C4-2B (cell line): ENCODE results near the gene NLRP1.

Experiments
- H3K27ac ChIP-seq: fragments of 450-650 bp; 2 replicates; pipeline ENCODE4 v1.5.1; 2017
- CTCF ChIP-seq: fragments of 450-650 bp; conservative IDR thresholded peaks from 2 replicates; pipeline ENCODE4 v1.5.1; 2017; ENCODE audit warnings: mild to moderate bottlenecking
- ZFX ChIP-seq: fragments of 450-650 bp; IDR thresholded peaks from 2 replicates; pipeline ENCODE4 v1.6.1; 2017

NLRP1 gene

GRCh38 chr17:5485270-5486205 is 98.8 kb downstream of the NLRP1 start, which contains the start of gene DERL2:
TSS of gene DERL2 (minus strand) at chr17:5486178. CDS start at chr17:5486161, 17 bp downstream.
- peak within 1 kb of the TSS; percentile 89 for H3K27ac ChIP-seq
- TF ChIP-seq ZFX (no peak), CTCF (no peak)

GRCh38 chr17:5481451-5481850 is 102.9 kb downstream of the NLRP1 start:
- H3K27ac ChIP-seq: no peak overlapping the region
- TF ChIP-seq ZFX (no peak), CTCF (no peak)

DNA sequence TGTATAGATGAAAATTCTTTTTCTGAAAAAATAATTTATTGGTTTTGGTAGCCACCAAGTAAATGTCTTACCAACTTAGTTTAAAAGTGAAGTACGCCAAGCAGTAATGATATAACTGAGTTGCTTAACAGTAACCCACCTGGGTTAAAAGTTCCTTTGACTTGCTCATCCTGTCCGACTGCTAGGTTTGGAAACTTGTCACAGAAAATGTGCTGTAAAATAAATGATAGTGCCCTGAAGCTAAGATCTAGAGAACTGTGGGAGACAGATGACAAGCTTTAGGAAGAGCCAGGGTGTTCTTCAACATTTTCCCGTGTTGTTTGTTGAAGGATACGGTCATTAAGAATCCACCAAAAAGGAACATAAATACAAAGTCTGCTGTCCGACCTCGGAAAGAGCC is 103.3 kb downstream of the NLRP1 start:
- TF ChIP-seq CTCF (no peak), ZFX (no peak)
- H3K27ac ChIP-seq: no peak overlapping the region

DNA sequence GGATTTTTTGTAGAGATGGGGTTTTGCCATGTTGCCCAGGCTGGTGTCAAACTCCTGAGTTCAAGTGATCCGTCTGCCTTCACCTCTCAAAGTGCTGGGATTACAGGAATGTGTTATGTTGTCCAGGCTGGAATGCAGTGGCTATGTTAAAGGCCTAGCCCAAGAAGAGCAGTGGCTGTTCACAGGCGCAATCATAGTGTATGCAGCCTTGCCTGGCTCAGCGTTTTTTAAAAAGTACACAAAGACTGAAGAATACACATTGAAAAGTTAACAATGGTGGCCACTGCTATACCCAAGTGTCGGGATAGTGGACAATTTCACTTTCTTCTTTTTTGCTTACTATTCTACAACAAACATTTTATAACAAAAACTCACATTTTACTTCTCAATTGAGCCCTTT is 105.3 kb downstream of the NLRP1 start:
- H3K27ac ChIP-seq: no peak overlapping the region
- TF ChIP-seq CTCF (no peak), ZFX (no peak)

DNA sequence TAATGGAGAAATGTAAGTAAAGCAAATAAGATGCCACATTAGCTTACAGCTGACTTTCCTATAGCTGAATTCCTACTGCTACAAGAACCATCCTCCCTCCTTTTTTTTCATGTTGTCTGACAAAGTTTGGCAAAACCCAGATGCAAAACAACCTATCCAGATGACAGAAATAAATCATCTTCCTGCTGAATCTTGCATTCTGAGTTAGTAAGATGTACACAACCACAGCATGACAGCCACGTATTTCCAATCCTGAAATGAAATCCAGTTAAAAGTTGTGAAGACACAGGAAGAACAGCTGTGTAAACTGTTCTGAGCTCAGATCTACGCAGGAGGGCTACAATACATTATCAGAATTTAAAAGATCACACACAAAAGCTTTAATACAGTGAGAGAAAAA is 110.4 kb downstream of the NLRP1 start:
- TF ChIP-seq CTCF: no peak
- no peak for TF ChIP-seq ZFX
- H3K27ac ChIP-seq: no peak overlapping the region

DNA sequence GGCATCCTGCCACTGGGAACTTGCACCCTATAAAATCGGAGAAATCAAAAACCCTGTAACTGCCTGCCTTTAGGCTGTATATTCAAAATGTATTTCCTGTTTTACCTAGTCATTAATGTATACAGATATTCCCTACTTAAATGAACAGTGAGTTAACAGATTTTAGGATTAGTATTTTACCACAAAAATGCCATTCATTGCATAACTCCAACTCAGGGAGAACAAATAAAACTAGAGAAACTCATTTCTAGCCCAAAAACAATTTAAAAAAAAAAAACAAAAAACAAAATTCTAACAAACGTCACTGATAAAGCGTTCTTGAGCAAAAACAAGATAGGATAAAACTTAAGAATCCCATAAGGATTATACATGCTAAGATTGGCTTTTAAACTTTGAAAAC is 111.8 kb downstream of the NLRP1 start:
- TF ChIP-seq CTCF (no peak), ZFX (no peak)
- no peak overlapping the region for H3K27ac ChIP-seq

DNA sequence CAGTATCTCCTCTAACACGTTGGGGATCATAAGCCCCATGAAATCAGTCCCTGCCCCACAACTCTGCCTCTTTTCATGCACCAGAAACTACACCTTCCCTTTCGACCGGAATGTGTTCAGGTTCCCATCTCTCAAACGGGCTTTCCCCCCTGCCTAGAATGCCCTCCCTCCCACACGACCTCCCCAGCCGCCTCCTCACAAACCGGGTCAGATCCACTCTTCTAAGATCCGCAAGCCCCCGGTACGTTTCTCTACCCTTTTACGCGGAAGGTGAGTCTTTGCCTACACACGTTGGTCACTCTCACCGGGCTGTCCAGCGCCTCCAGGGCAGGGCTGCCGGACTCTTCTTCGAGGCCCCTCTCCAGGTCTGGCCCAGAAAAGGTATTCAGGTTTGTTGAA is 116.2 kb downstream of the NLRP1 start:
- TF ChIP-seq CTCF (no peak), ZFX (no peak)
- peak overlapping the region; percentile 81 for H3K27ac ChIP-seq
